Kidney epithelial cell (primary cell): ENCODE measurements around the gene CASP12. TPM values are rescaled to one million over a fixed set of nuclear protein-coding genes. Genes with fewer than 3 reads are reported as not detected.
"Not testable (repeated sequence)": the region's sequence is repeated elsewhere in the genome, so short reads cannot be mapped to it uniquely, and the experiment has no call there.

Experiments
- DNase-seq: peaks from one replicate; pipeline ENCODE4 v3.0.0-alpha.2; 2010; ENCODE audit warnings: low read depth
- H3K27me3 ChIP-seq: 2 replicates; pipeline ENCODE4 v1.6.0; 2011; ENCODE audit warnings: low read length; ENCODE audit not compliant: control insufficient read depth, insufficient read depth
- H3K36me3 ChIP-seq: 2 replicates; pipeline ENCODE4 v1.5.1; 2011; ENCODE audit warnings: low read length; ENCODE audit not compliant: control insufficient read depth, insufficient read depth
- H3K4me3 ChIP-seq: 2 replicates; pipeline ENCODE4 v1.5.1; 2011; ENCODE audit warnings: low read depth, mild to moderate bottlenecking, control low read depth, low read length
- total RNA-seq: library from RNA; depleted of rRNA; stranded (reverse); fragments of >200 nt; gene quantifications from 2 replicates; pipeline ENCODE4 v1.2.3, GENCODE V29; 2015
- TF ChIP-seq, protein P1 (sequence below): IDR thresholded peaks from 2 replicates; pipeline ENCODE4 v1.5.1; 2011; ENCODE audit warnings: mild to moderate bottlenecking, moderate library complexity, low read length, control low read depth, inconsistent platforms; ENCODE audit not compliant: insufficient read depth, poor library complexity, severe bottlenecking

CASP12 gene
- total RNA-seq: not detected in 2 replicates

DNA sequence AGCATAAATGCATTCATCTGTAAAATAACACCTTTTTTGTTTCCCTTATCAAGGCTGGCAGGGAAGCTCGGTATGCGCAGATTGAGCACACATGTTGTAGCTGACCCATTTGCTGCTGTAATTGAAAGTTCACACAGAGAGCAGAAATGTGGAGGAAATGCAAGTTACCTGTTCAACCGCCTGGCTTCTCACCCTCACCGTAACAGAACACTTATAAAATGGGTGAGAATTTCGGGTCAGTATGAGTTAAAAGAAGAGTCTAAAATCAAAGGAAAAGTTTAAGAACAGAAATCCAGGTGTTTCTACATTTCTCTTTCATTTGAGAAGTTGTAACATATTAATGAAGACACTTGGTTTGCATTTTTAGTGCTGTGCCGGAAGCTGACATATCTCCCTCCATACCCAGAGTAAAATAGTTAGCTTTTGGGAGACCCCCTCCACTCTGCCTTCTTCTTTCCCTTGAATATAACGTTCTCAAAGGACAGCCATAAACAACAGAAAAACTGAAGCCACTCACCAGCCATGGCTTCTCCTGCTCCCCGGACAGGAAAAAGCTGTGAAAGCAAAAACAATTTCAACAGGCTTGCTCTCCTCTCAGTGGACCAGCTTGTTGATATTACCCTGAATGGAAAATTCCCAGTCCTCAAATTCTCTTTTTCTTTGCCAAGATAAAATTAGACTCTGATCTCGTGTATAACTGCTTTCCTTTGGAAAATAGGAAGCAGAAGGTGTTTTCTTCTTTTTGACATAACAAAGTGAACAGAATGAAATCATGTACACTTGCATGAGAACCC lies at the start of gene CASP12:
Gene CASP12, minus strand, starts transcription at position 570 of the 794 bp plus-strand sequence.
- Histone ChIP-seq H3K36me3 (no peaks in the 10 kb centered on the region), H3K4me3 (no peak within 1 kb of the TSS), H3K27me3 (no peaks in the 10 kb centered on the region)
- TF ChIP-seq, protein P1, sequence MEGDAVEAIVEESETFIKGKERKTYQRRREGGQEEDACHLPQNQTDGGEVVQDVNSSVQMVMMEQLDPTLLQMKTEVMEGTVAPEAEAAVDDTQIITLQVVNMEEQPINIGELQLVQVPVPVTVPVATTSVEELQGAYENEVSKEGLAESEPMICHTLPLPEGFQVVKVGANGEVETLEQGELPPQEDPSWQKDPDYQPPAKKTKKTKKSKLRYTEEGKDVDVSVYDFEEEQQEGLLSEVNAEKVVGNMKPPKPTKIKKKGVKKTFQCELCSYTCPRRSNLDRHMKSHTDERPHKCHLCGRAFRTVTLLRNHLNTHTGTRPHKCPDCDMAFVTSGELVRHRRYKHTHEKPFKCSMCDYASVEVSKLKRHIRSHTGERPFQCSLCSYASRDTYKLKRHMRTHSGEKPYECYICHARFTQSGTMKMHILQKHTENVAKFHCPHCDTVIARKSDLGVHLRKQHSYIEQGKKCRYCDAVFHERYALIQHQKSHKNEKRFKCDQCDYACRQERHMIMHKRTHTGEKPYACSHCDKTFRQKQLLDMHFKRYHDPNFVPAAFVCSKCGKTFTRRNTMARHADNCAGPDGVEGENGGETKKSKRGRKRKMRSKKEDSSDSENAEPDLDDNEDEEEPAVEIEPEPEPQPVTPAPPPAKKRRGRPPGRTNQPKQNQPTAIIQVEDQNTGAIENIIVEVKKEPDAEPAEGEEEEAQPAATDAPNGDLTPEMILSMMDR: no peak
- DNase-seq: no peak

DNA sequence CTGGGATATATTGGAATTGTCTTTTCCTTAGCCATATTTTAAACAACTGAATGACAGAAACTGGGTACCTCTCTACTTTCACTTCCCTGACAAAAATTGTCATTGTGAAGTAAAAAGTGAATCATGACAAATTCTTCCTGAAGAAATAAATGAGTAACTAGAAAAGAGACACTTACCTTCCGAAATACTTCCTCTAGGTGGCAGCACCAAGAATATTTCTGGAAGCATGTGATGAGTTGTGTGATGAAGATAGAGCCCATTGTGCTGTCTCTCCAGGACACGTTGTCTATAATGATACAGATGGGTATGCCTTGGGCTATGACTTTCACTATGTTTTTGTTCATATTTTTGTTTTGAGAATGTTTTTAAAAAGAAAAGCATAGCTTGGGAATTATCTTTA lies 48.6 kb upstream of the CASP12 start:
- Histone ChIP-seq H3K4me3 (no peak overlapping the region), H3K36me3 (no peaks in the 10 kb centered on the region), H3K27me3 (no peaks in the 10 kb centered on the region)
- DNase-seq: no peak
- TF ChIP-seq, protein P1: peak; percentile 38

DNA sequence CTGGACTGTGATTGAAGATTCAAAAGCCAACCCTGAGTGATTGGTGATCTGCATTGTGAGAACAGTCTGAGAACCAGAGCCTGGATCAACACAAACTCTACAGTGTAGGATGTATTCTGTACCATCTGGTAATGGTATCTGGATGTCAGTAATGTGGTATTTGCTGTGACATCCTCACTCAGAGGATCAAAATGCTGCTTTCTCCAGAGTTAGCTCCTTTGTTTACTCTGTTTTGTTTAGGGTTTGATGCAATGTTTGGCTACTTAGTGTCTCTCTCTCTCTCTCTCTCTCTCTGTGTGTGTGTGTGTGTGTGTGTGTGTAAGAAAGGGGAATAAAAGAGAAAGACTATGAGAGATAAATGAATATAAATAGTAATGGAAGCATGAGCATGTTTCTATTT lies 45.8 kb upstream of the CASP12 start:
- Histone ChIP-seq H3K27me3 (no peaks in the 10 kb centered on the region), H3K4me3 (no peak overlapping the region), H3K36me3 (no peaks in the 10 kb centered on the region)
- DNase-seq: no peak
- TF ChIP-seq, protein P1: no peak

DNA sequence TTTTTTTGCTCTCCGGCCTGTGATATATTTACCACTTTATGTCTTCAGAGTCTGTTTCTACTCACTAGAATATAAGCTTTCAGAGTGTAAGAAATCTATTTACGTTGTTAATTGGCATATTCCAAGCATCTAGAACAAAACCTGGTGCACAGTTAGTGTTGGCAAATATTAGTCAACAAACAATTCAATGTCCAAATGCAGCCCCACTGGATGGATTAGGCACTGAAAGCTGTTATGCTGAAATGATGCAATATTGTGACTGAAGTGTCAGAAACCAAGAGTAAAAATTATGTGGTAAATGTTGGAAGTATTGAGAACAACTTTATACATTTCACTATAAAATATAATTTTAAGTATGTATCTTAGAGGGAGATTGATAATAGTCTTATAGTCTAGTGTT lies 45.3 kb upstream of the CASP12 start:
- Histone ChIP-seq H3K4me3 (no peak overlapping the region), H3K27me3 (no peaks in the 10 kb centered on the region)

DNA sequence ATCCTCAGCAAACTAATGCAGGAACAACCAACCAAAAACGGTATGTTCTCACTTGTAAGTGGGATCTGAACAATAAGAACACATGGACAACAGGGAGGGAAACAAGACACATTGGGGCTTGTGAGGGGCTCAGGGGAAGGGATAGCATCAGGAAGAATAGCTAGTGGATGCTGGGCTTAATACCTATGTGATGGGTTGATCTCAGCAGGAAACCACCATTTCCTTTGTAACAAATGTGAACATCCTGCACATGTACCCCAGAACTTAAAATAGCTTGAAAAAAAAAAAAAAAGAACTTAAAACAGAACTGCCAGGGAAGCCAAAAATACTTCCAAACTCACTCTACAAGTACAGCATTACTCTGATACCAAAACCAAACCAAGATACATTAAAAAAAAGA lies 36.3 kb upstream of the CASP12 start:
- no peak overlapping the region for H3K4me3 ChIP-seq
- TF ChIP-seq, protein P1: no peak
- no peaks in the 10 kb centered on the region for H3K36me3 ChIP-seq
- H3K27me3 ChIP-seq: no peaks in the 10 kb centered on the region
- DNase-seq: no peak

More for the DNA sequence above, 45.3 kb upstream of the CASP12 start:
- no peaks in the 10 kb centered on the region for H3K36me3 ChIP-seq
- TF ChIP-seq, protein P1: no peak
- DNase-seq: no peak

DNA sequence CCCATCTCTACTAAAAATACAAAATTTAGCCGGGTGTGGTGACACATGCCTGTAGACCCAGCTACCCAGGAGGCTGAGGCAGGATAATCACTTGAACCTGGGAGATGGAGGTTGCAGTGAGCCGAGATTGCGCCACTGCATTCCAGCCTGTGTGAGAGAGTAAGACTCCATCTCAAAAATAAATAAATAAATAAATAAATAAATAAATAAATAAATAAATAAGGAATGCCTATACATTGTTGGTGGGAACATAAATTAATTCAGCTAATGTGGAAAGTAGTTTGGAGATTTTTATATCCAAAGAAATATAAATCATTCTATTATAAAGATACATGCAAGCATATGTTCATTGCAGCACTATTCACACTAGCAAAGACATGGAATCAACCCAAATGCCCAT lies 35.8 kb upstream of the CASP12 start:
- not testable (repeated sequence) for H3K4me3 ChIP-seq, DNase-seq

More for the DNA sequence above, 35.8 kb upstream of the CASP12 start:
- H3K36me3 ChIP-seq, H3K27me3 ChIP-seq: not testable (repeated sequence)
